ENCODE data around the gene ERMP1.

Gene ERMP1

GRCh38 chr9:5799314-5799713 is 33.6 kb downstream of the ERMP1 start:
- DNase-seq (ENCODE audit: low read depth in 2 of 2), result peak; percentile 73 to 75
- no peak overlapping the region for H3K4me3 ChIP-seq (replicated peaks in 1 of 2; ENCODE audit: low read depth in 2 of 2, low read length in 2 of 2)
- TF ChIP-seq CTCF (IDR thresholded peaks at IDR 0.05; ENCODE audit: low read depth, low read length), result peak; percentile 85

GRCh38 chr9:5798581-5798980 is 34.3 kb downstream of the ERMP1 start:
- no peak for TF ChIP-seq CTCF (IDR thresholded peaks at IDR 0.05; ENCODE audit: low read depth, low read length)
- H3K4me3 ChIP-seq (replicated peaks in 1 of 2; ENCODE audit: low read depth in 2 of 2, low read length in 2 of 2), result no peak overlapping the region
- DNase-seq (ENCODE audit: low read depth in 2 of 2), result no peak

- no peak for TF ChIP-seq CTCF (IDR thresholded peaks at IDR 0.05; ENCODE audit: low read depth, low read length)
- no peak for DNase-seq (ENCODE audit: low read depth in 2 of 2)
- no peak overlapping the region for H3K4me3 ChIP-seq (replicated peaks in 1 of 2; ENCODE audit: low read depth in 2 of 2, low read length in 2 of 2)
Measured at GRCh38 chr9:5796298-5796697, 36.6 kb downstream of the ERMP1 start.

- no peak overlapping the region for H3K4me3 ChIP-seq (replicated peaks in 1 of 2; ENCODE audit: low read depth in 2 of 2, low read length in 2 of 2)
- DNase-seq (ENCODE audit: low read depth in 2 of 2), result no peak
- no peak for TF ChIP-seq CTCF (IDR thresholded peaks at IDR 0.05; ENCODE audit: low read depth, low read length)
Measured at GRCh38 chr9:5793812-5794211, 39.1 kb downstream of the ERMP1 start.

GRCh38 chr9:5791870-5792269 is 41.0 kb downstream of the ERMP1 start:
- no peak for TF ChIP-seq CTCF (IDR thresholded peaks at IDR 0.05; ENCODE audit: low read depth, low read length)
- no peak for DNase-seq (ENCODE audit: low read depth in 2 of 2)
- H3K4me3 ChIP-seq (replicated peaks in 1 of 2; ENCODE audit: low read depth in 2 of 2, low read length in 2 of 2), result no peak overlapping the region

GRCh38 chr9:5790923-5791322 is 42.0 kb downstream of the ERMP1 start:
- peak in 1 of 2 donors; percentile 11 for DNase-seq (ENCODE audit: low read depth in 2 of 2)
- TF ChIP-seq CTCF (IDR thresholded peaks at IDR 0.05; ENCODE audit: low read depth, low read length), result no peak

GRCh38 chr9:5789489-5789888 is 43.4 kb downstream of the ERMP1 start:
- no peak for DNase-seq (ENCODE audit: low read depth in 2 of 2)
- no peak for TF ChIP-seq CTCF (IDR thresholded peaks at IDR 0.05; ENCODE audit: low read depth, low read length)
- H3K4me3 ChIP-seq (replicated peaks in 1 of 2; ENCODE audit: low read depth in 2 of 2, low read length in 2 of 2), result no peak overlapping the region

More at GRCh38 chr9:5790923-5791322, 42.0 kb downstream of the ERMP1 start:
- no peak overlapping the region for H3K4me3 ChIP-seq (replicated peaks in 1 of 2; ENCODE audit: low read depth in 2 of 2, low read length in 2 of 2)
